ENCODE results near the gene SLC16A6.

- no peak for TF ChIP-seq CTCF (optimal IDR thresholded peaks at IDR 0.05 in 1 of 3, IDR thresholded peaks at IDR 0.05 in 1 of 3, conservative IDR thresholded peaks at IDR 0.05 in 1 of 3; ENCODE audit: extremely low read depth in 1 of 3, insufficient read depth in 2 of 3, low read length in 3 of 3)
- TF ChIP-seq EZH2 (IDR thresholded peaks at IDR 0.05; ENCODE audit: low read length) = no peak
Measured at GRCh38 chr17:68326681-68327080, 35.8 kb upstream of the SLC16A6 start.

Measured in keratinocyte (primary cell).